ENCODE measurements around the gene TAMALIN.

The TAMALIN gene

GRCh38 chr12:52054833-52055730, 48.3 kb downstream of the TAMALIN start:
- no peak for DNase-seq (ENCODE audit: low read depth in 2 of 2)

GRCh38 chr12:52055731-52056711, 49.3 kb downstream of the TAMALIN start:
- DNase-seq (ENCODE audit: low read depth in 2 of 2) = no peak

- no peak for DNase-seq (ENCODE audit: low read depth in 2 of 2)
These were observed 50.3 kb downstream of the TAMALIN start for GRCh38 chr12:52056801-52057637.

GRCh38 chr12:52057638-52058576, 51.2 kb downstream of the TAMALIN start:
- no peak for DNase-seq (ENCODE audit: low read depth in 2 of 2)

GRCh38 chr12:52058631-52059361, 52.0 kb downstream of the TAMALIN start:
- no peak for DNase-seq (ENCODE audit: low read depth in 2 of 2)

GRCh38 chr12:52059582-52060497, 53.1 kb downstream of the TAMALIN start:
- no peak for DNase-seq (ENCODE audit: low read depth in 2 of 2)

- no peak for DNase-seq (ENCODE audit: low read depth in 2 of 2)
These were observed 53.9 kb downstream of the TAMALIN start for GRCh38 chr12:52060498-52061177.

GRCh38 chr12:52061470-52062166, 54.9 kb downstream of the TAMALIN start:
- no peak for DNase-seq (ENCODE audit: low read depth in 2 of 2)

GRCh38 chr12:52062167-52063081, 55.7 kb downstream of the TAMALIN start:
- DNase-seq (ENCODE audit: low read depth in 2 of 2) = no peak

- DNase-seq (ENCODE audit: low read depth in 2 of 2) = no peak
These were observed 56.6 kb downstream of the TAMALIN start for GRCh38 chr12:52063082-52063924.

- DNase-seq (ENCODE audit: low read depth in 2 of 2) = no peak
These were observed 57.4 kb downstream of the TAMALIN start for GRCh38 chr12:52063981-52064649.
